ENCODE measurements around the gene PBRM1. TPM values are rescaled to one million over a fixed set of nuclear protein-coding genes. Genes with fewer than 3 reads are reported as not detected.
"Not testable (repeated sequence)": the region's sequence is repeated elsewhere in the genome, so short reads cannot be mapped to it uniquely, and the experiment has no call there.

Gene PBRM1
- total RNA-seq = 128 and 131 TPM in 2 replicates
- long read RNA-seq, partial matches to known transcripts = 67 of 110 reads
- long read RNA-seq, other reads (novel, unspliced or antisense) = 43 of 110 reads

GRCh38 chr3:52685709-52686691, at the start of gene PBRM1, which contains the start of gene GNL3:
TSS of gene PBRM1 (minus strand) at chr3:52685913.
TSS of gene GNL3 (plus strand) at chr3:52686032. CDS start at chr3:52686093, 61 bp downstream.
- no peak for TF ChIP-seq CTCF (IDR thresholded peaks at IDR 0.05; ENCODE audit: unreplicated experiment)

GRCh38 chr3:52733256-52733891, 47.7 kb upstream of the PBRM1 start:
- TF ChIP-seq CTCF (IDR thresholded peaks at IDR 0.05; ENCODE audit: unreplicated experiment) = no peak
- DNase-seq (ENCODE audit: low spot score, unreplicated experiment) = no peak
- Mint-ChIP-seq H3K4me1 (ENCODE audit: low read depth) (no peaks in the 10 kb centered on the region), H3K9me3 (ENCODE audit: low read depth) (peaks cover 9% of the 10 kb centered on the region), H3K27me3 (no peaks in the 10 kb centered on the region), H3K27ac (no peak overlapping the region), H3K4me3 (ENCODE audit: low read depth) (no peak overlapping the region), H3K36me3 (ENCODE audit: insufficient read depth) (peaks cover 68% of the 10 kb centered on the region)

More at GRCh38 chr3:52685709-52686691, at the start of gene PBRM1, which contains the start of gene GNL3:
- Mint-ChIP-seq H3K9me3 (ENCODE audit: low read depth) (no peaks in the 10 kb centered on the region), H3K4me3 (ENCODE audit: low read depth) (peak within 1 kb of the TSS; percentile 90), H3K36me3 (ENCODE audit: insufficient read depth) (peaks cover 18% of the 10 kb centered on the region), H3K27me3 (no peaks in the 10 kb centered on the region), H3K27ac (peak within 1 kb of the TSS; percentile 98), H3K4me1 (ENCODE audit: low read depth) (peaks cover 39% of the 10 kb centered on the region)
- DNase-seq (ENCODE audit: low spot score, unreplicated experiment) = peak; percentile 87

- no peak overlapping the region for H3K4me3 Mint-ChIP-seq (ENCODE audit: low read depth)
- no peak for DNase-seq (ENCODE audit: low spot score, unreplicated experiment)
- H3K36me3 Mint-ChIP-seq (ENCODE audit: insufficient read depth) = peaks cover 72% of the 10 kb centered on the region
- no peak for TF ChIP-seq CTCF (IDR thresholded peaks at IDR 0.05; ENCODE audit: unreplicated experiment)
- no peaks in the 10 kb centered on the region for H3K4me1 Mint-ChIP-seq (ENCODE audit: low read depth)
- peaks cover 11% of the 10 kb centered on the region for H3K9me3 Mint-ChIP-seq (ENCODE audit: low read depth)
- no peaks in the 10 kb centered on the region for H3K27me3 Mint-ChIP-seq
- H3K27ac Mint-ChIP-seq = no peak overlapping the region
Measured at GRCh38 chr3:52731590-52731989, 45.9 kb upstream of the PBRM1 start.

- Mint-ChIP-seq H3K27me3 (no peaks in the 10 kb centered on the region), H3K4me1 (ENCODE audit: low read depth) (no peaks in the 10 kb centered on the region), H3K4me3 (ENCODE audit: low read depth) (no peak overlapping the region), H3K36me3 (ENCODE audit: insufficient read depth) (peaks cover 71% of the 10 kb centered on the region), H3K9me3 (ENCODE audit: low read depth) (peaks cover 11% of the 10 kb centered on the region), H3K27ac (no peak overlapping the region)
- no peak for DNase-seq (ENCODE audit: low spot score, unreplicated experiment)
- no peak for TF ChIP-seq CTCF (IDR thresholded peaks at IDR 0.05; ENCODE audit: unreplicated experiment)
Measured at GRCh38 chr3:52730681-52731080, 45.0 kb upstream of the PBRM1 start.

GRCh38 chr3:52728753-52729152, 43.0 kb upstream of the PBRM1 start:
- H3K9me3 Mint-ChIP-seq (ENCODE audit: low read depth) = peaks cover 11% of the 10 kb centered on the region
- H3K27me3 Mint-ChIP-seq; H3K4me1 Mint-ChIP-seq (ENCODE audit: low read depth); H3K4me3 Mint-ChIP-seq (ENCODE audit: low read depth); DNase-seq (ENCODE audit: low spot score, unreplicated experiment): not testable (repeated sequence)
- peaks cover 63% of the 10 kb centered on the region for H3K36me3 Mint-ChIP-seq (ENCODE audit: insufficient read depth)
- H3K27ac Mint-ChIP-seq = peak overlapping the region; percentile 71

Data from progenitor cell of endocrine pancreas (in vitro differentiated cells).